Activated effector memory CD4-positive, alpha-beta T cell treated with anti-CD3 and anti-CD28 coated beads, Interleukin-2, amount 50 U/mL, for 16 hours (primary cell): ENCODE data around the gene PTCH1.

Source experiments
- DNase-seq: peaks from one replicate; pipeline ENCODE4 v3.0.0-alpha.2; 2020

The PTCH1 gene

GRCh38 chr9:95516734-95517558 is at the start of gene PTCH1:
Gene PTCH1 (minus strand): TSS chr9:95516971.
- peak; percentile 75 for DNase-seq

- no peak for DNase-seq
These were observed 49.2 kb upstream of the PTCH1 start for GRCh38 chr9:95565982-95566381.

GRCh38 chr9:95561913-95562312 is 45.1 kb upstream of the PTCH1 start:
- DNase-seq = no peak

- no peak for DNase-seq
These were observed 40.4 kb upstream of the PTCH1 start for GRCh38 chr9:95557142-95557541.

- DNase-seq = no peak
These were observed 39.8 kb upstream of the PTCH1 start for GRCh38 chr9:95556521-95556920.

GRCh38 chr9:95552814-95553546 is 36.2 kb upstream of the PTCH1 start:
- no peak for DNase-seq

GRCh38 chr9:95552255-95552654 is 35.5 kb upstream of the PTCH1 start:
- DNase-seq = no peak

- no peak for DNase-seq
These were observed 34.6 kb upstream of the PTCH1 start for GRCh38 chr9:95551406-95551805.

- DNase-seq = no peak
These were observed 29.2 kb upstream of the PTCH1 start for GRCh38 chr9:95545831-95546567.

GRCh38 chr9:95533996-95534680 is 17.4 kb upstream of the PTCH1 start:
- no peak for DNase-seq

- no peak for DNase-seq
These were observed 13.1 kb upstream of the PTCH1 start for GRCh38 chr9:95529910-95530309.

- DNase-seq = no peak
These were observed 12.2 kb upstream of the PTCH1 start for GRCh38 chr9:95528908-95529502.

- no peak for DNase-seq
These were observed 6.2 kb upstream of the PTCH1 start for GRCh38 chr9:95522871-95523370.

- no peak for DNase-seq
These were observed 4.9 kb upstream of the PTCH1 start for GRCh38 chr9:95521699-95522098.

GRCh38 chr9:95517559-95518425 is 1.0 kb upstream of the PTCH1 start:
- no peak for DNase-seq

- no peak for DNase-seq
These were observed 494 bp downstream of the PTCH1 start for GRCh38 chr9:95516221-95516733.

- DNase-seq = peak; percentile 74
These were observed 1.3 kb downstream of the PTCH1 start for GRCh38 chr9:95515272-95516113.

- no peak for DNase-seq
These were observed 2.4 kb downstream of the PTCH1 start for GRCh38 chr9:95514342-95514741.

GRCh38 chr9:95513711-95514110 is 3.1 kb downstream of the PTCH1 start:
- no peak for DNase-seq

- DNase-seq = no peak
These were observed 4.1 kb downstream of the PTCH1 start for GRCh38 chr9:95512709-95513095.
